ENCODE results near the gene AK8. TPM values are rescaled to one million over a fixed set of nuclear protein-coding genes. Genes with fewer than 3 reads are reported as not detected.
A peak's percentile ranks its signal among the peaks of the same experiment; 100 is the strongest.

Gene AK8
- polyA plus RNA-seq, 1 of the 3 experiments (the other 2 are of a cell fraction) = 0.77 TPM

DNA sequence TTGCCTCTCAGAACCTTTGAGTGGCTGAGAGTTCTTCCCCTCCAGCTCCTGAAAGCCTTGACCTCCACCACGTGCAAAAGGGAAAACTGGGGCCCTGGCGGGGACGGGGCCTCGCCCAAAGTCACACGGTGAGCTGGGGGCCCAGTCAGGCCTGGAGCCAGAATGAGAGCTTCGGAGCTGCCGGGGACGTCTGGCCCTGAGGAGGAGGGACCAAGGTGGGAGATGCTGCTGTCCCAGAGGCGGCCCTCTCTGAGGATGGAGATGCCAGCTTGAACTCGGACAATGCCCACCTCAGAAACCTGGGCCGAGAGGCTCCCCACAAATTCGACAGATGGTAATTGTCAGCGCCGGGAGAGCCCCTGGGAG lies 643 bp downstream of the AK8 start:
- TF ChIP-seq GABPA (IDR thresholded peaks at IDR 0.05; ENCODE audit: low read depth) = no peak
- TF ChIP-seq TEAD4 (IDR thresholded peaks at IDR 0.05; ENCODE audit: borderline replicate concordance, insufficient read depth) = no peak
- TF ChIP-seq, protein P1, sequence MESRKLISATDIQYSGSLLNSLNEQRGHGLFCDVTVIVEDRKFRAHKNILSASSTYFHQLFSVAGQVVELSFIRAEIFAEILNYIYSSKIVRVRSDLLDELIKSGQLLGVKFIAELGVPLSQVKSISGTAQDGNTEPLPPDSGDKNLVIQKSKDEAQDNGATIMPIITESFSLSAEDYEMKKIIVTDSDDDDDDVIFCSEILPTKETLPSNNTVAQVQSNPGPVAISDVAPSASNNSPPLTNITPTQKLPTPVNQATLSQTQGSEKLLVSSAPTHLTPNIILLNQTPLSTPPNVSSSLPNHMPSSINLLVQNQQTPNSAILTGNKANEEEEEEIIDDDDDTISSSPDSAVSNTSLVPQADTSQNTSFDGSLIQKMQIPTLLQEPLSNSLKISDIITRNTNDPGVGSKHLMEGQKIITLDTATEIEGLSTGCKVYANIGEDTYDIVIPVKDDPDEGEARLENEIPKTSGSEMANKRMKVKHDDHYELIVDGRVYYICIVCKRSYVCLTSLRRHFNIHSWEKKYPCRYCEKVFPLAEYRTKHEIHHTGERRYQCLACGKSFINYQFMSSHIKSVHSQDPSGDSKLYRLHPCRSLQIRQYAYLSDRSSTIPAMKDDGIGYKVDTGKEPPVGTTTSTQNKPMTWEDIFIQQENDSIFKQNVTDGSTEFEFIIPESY (IDR thresholded peaks at IDR 0.05; ENCODE audit: borderline replicate concordance, low read depth) = no peak
- TF ChIP-seq, protein P2, sequence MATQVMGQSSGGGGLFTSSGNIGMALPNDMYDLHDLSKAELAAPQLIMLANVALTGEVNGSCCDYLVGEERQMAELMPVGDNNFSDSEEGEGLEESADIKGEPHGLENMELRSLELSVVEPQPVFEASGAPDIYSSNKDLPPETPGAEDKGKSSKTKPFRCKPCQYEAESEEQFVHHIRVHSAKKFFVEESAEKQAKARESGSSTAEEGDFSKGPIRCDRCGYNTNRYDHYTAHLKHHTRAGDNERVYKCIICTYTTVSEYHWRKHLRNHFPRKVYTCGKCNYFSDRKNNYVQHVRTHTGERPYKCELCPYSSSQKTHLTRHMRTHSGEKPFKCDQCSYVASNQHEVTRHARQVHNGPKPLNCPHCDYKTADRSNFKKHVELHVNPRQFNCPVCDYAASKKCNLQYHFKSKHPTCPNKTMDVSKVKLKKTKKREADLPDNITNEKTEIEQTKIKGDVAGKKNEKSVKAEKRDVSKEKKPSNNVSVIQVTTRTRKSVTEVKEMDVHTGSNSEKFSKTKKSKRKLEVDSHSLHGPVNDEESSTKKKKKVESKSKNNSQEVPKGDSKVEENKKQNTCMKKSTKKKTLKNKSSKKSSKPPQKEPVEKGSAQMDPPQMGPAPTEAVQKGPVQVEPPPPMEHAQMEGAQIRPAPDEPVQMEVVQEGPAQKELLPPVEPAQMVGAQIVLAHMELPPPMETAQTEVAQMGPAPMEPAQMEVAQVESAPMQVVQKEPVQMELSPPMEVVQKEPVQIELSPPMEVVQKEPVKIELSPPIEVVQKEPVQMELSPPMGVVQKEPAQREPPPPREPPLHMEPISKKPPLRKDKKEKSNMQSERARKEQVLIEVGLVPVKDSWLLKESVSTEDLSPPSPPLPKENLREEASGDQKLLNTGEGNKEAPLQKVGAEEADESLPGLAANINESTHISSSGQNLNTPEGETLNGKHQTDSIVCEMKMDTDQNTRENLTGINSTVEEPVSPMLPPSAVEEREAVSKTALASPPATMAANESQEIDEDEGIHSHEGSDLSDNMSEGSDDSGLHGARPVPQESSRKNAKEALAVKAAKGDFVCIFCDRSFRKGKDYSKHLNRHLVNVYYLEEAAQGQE (IDR thresholded peaks at IDR 0.05; ENCODE audit: low read depth, low read length) = no peak
- no peak for TF ChIP-seq RCOR1 (IDR thresholded peaks at IDR 0.05; ENCODE audit: low read length)
- TF ChIP-seq, protein P3, sequence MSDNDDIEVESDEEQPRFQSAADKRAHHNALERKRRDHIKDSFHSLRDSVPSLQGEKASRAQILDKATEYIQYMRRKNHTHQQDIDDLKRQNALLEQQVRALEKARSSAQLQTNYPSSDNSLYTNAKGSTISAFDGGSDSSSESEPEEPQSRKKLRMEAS (IDR thresholded peaks at IDR 0.05; ENCODE audit: low read depth) = no peak
- peak overlapping the region; percentile 98; the same call in 1 of the 2 replicates for H2AFZ ChIP-seq (ENCODE audit: low read depth)
- peak overlapping the region; percentile 100 for H3K9ac ChIP-seq
- ChIA-PET POLR2A (interaction anchor here (0.6 kb wide), 1 partner anchor 28 kb away, joined by 3 read pairs; no protein-coding TSS in a partner anchor), CTCF (interaction anchor here (0.8 to 1.5 kb wide), 5 partner anchors 8 to 101 kb away, joined by 3 to 5 read pairs (median 3); no protein-coding TSS in a partner anchor)
- no peaks in the 10 kb centered on the region for H3K9me2 ChIP-seq
- peaks cover 0 to 7% of the 10 kb centered on the region in 2 experiments; a peak in 1 of 4 replicates for H3K4me1 ChIP-seq (ENCODE audit: control insufficient read depth in 1 of 2, insufficient read depth in 2 of 2, low read depth in 1 of 2, low read length in 1 of 2)
- H3K36me3 ChIP-seq (replicated peaks in 1 of 2; ENCODE audit: control insufficient read depth in 1 of 2, insufficient read depth in 2 of 2, low read length in 1 of 2) = no peaks in the 10 kb centered on the region
- no peaks in the 10 kb centered on the region for H4K20me1 ChIP-seq (ENCODE audit: insufficient read depth)
- DNase-seq = no peak
- no peaks in the 10 kb centered on the region; the same call in 1 of the 2 replicates for H3K79me2 ChIP-seq (ENCODE audit: insufficient read depth)
- peak overlapping the region; percentile 100 for H3K4me2 ChIP-seq
- 54% methylated on average over 11 of the region's 14 CpGs for WGBS (ENCODE audit: low lambda C conversion rate)
- H3K27me3 ChIP-seq (ENCODE audit: insufficient read depth) = no peaks in the 10 kb centered on the region
- peak overlapping the region; percentile 98 for H3K4me3 ChIP-seq (ENCODE audit: low read depth in 2 of 2, low read length in 1 of 2)
- H3F3A ChIP-seq (replicated peaks; ENCODE audit: insufficient read depth) = no peaks in the 10 kb centered on the region
- H3K9me3 ChIP-seq = no peaks in the 10 kb centered on the region
- no peak overlapping the region for H3K27ac ChIP-seq (ENCODE audit: low read depth in 2 of 2, low read length in 1 of 2)

DNA sequence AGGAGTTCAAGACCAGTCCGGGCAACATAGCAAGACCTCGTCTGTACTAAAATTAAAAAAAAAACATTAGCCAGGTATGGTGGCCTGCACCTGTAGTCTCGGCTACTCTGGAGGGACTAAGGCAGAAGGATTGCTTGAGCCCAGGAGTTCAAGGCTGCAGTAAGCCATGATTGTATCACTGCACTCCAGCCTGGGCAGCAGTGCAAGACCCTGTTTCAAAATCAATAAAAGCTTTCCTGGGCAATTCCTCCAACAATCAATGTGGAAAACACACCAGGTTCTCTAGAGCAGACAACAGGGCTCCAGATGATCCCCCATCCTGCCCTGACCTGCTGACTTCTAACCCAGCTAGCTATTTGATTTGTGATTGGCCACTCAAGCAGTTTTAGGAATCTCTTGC lies 1.2 kb downstream of the AK8 start:
- POLR2A ChIA-PET = no interaction called here
- Histone ChIP-seq H3K27ac (ENCODE audit: low read depth in 2 of 2, low read length in 1 of 2) (no peak overlapping the region), H3K27me3 (ENCODE audit: insufficient read depth) (no peaks in the 10 kb centered on the region), H3K9me2 (no peaks in the 10 kb centered on the region), H3K4me2 (no peak overlapping the region), H3K79me2 (ENCODE audit: insufficient read depth) (no peaks in the 10 kb centered on the region; the same call in 1 of the 2 replicates), H2AFZ (ENCODE audit: low read depth) (no peak overlapping the region), H3K9me3 (no peaks in the 10 kb centered on the region), H3F3A (replicated peaks; ENCODE audit: insufficient read depth) (no peaks in the 10 kb centered on the region), H3K4me3 (ENCODE audit: low read depth in 2 of 2, low read length in 1 of 2) (no peak overlapping the region), H3K9ac (no peak overlapping the region), H3K4me1 (ENCODE audit: control insufficient read depth in 1 of 2, insufficient read depth in 2 of 2, low read depth in 1 of 2, low read length in 1 of 2) (peaks cover 0 to 7% of the 10 kb centered on the region in 2 experiments; a peak in 1 of 4 replicates), H3K36me3 (replicated peaks in 1 of 2; ENCODE audit: control insufficient read depth in 1 of 2, insufficient read depth in 2 of 2, low read length in 1 of 2) (no peaks in the 10 kb centered on the region), H4K20me1 (ENCODE audit: insufficient read depth) (no peaks in the 10 kb centered on the region)
- CTCF ChIA-PET = interaction anchor here (1.1 to 1.3 kb wide), 3 partner anchors 9 to 60 kb away, joined by 3 to 5 read pairs (median 3); no protein-coding TSS in a partner anchor
- 71% methylated on average over 3 of the region's 3 CpGs for WGBS (ENCODE audit: low lambda C conversion rate)
- TF ChIP-seq, protein P4, sequence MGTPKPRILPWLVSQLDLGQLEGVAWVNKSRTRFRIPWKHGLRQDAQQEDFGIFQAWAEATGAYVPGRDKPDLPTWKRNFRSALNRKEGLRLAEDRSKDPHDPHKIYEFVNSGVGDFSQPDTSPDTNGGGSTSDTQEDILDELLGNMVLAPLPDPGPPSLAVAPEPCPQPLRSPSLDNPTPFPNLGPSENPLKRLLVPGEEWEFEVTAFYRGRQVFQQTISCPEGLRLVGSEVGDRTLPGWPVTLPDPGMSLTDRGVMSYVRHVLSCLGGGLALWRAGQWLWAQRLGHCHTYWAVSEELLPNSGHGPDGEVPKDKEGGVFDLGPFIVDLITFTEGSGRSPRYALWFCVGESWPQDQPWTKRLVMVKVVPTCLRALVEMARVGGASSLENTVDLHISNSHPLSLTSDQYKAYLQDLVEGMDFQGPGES (IDR thresholded peaks at IDR 0.05; ENCODE audit: low read depth, low read length) = no peak
- TF ChIP-seq FOSL2 (IDR thresholded peaks at IDR 0.05; ENCODE audit: borderline replicate concordance, low read depth) = no peak
- no peak for TF ChIP-seq TAF1 (IDR thresholded peaks at IDR 0.05; ENCODE audit: borderline replicate concordance, low read depth, low read length)
- TF ChIP-seq NFIC (IDR thresholded peaks at IDR 0.05; ENCODE audit: borderline replicate concordance) = no peak
- TF ChIP-seq, protein P2 (IDR thresholded peaks at IDR 0.05; ENCODE audit: low read depth, low read length) = no peak
- no peak for TF ChIP-seq YY1 (IDR thresholded peaks at IDR 0.05; ENCODE audit: low read depth)
- DNase-seq = no peak
